Measurements from ENCODE around the gene ZNF398. TPM values are rescaled to one million over a fixed set of nuclear protein-coding genes. Genes with fewer than 3 reads are reported as not detected.

ZNF398 gene
- total RNA-seq, 3 donors from 2014 or later = 9.9 to 17.2 (median 10.9) TPM

DNA sequence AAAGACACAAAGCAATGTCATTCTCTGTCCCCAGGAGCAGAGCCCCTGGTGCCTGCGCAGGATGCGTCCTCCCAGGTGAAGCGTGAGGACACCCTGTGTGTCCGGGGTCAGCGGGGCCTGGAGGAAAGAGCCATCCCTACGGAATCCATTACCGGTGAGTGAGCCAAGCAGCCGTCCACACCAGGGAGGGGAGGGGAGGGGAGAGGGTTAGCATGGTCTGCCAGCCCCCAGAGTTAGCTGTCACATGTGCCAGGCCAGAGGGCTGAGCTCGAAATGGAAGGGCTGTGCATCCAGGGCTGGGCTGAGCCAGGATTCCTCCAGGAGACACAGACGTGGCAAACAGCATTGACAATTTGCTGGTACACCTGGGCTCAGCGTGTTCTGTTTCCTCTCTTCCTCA is 63.3 kb downstream of the ZNF398 start:
- TF ChIP-seq, protein P1, sequence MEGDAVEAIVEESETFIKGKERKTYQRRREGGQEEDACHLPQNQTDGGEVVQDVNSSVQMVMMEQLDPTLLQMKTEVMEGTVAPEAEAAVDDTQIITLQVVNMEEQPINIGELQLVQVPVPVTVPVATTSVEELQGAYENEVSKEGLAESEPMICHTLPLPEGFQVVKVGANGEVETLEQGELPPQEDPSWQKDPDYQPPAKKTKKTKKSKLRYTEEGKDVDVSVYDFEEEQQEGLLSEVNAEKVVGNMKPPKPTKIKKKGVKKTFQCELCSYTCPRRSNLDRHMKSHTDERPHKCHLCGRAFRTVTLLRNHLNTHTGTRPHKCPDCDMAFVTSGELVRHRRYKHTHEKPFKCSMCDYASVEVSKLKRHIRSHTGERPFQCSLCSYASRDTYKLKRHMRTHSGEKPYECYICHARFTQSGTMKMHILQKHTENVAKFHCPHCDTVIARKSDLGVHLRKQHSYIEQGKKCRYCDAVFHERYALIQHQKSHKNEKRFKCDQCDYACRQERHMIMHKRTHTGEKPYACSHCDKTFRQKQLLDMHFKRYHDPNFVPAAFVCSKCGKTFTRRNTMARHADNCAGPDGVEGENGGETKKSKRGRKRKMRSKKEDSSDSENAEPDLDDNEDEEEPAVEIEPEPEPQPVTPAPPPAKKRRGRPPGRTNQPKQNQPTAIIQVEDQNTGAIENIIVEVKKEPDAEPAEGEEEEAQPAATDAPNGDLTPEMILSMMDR (IDR thresholded peaks at IDR 0.05) = no peak
- no peak overlapping the region for H3K4me3 ChIP-seq
- intact Hi-C loops (cut with DNase I, micrococcal nuclease) = no loop called here
- H3K9me3 ChIP-seq = no peaks in the 10 kb centered on the region
- H3K4me1 ChIP-seq (ENCODE audit: low read depth) = peaks cover 5% of the 10 kb centered on the region
- DNase-seq (no peak), ATAC-seq (no peak)
- peaks cover 22% of the 10 kb centered on the region for H3K36me3 ChIP-seq (ENCODE audit: low read depth)

- TF ChIP-seq, protein P1 (IDR thresholded peaks at IDR 0.05) = no peak
- H3K4me1 ChIP-seq (ENCODE audit: low read depth) = no peaks in the 10 kb centered on the region
- no peak overlapping the region for H3K4me3 ChIP-seq
- DNase-seq (no peak), ATAC-seq (no peak)
- intact Hi-C loops (cut with DNase I, micrococcal nuclease) = no loop called here
- peaks cover 22% of the 10 kb centered on the region for H3K36me3 ChIP-seq (ENCODE audit: low read depth)
- H3K9me3 ChIP-seq = no peaks in the 10 kb centered on the region
Observed at GRCh38 chr7:149214020-149214720, 66.9 kb downstream of the ZNF398 start.

DNA sequence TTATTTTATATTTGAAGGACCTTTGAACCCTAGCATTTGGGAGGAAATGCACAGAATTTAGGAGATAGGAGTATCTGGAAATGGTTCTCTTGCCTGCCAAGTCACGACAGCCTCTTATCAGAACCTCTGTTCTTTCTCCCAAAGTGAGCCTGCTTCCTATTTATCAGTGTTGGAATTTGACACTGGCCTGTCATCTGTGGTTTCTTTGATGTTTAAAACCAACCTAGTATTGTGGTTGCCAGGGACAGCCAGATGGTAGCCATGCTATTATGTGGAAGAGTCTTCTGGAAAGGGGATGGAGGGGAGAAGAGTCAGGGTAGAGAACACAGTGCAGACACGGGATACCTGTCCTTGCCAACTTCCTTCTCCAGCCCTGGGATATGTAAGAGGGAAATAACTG is 69.1 kb downstream of the ZNF398 start:
- H3K4me1 ChIP-seq (ENCODE audit: low read depth) = no peaks in the 10 kb centered on the region
- no peaks in the 10 kb centered on the region for H3K9me3 ChIP-seq
- DNase-seq (no peak), ATAC-seq (no peak)
- intact Hi-C loops (cut with DNase I, micrococcal nuclease) = no loop called here
- peaks cover 13% of the 10 kb centered on the region for H3K36me3 ChIP-seq (ENCODE audit: low read depth)
- TF ChIP-seq, protein P1 (IDR thresholded peaks at IDR 0.05) = no peak
- no peak overlapping the region for H3K4me3 ChIP-seq

GRCh38 chr7:149217570-149217969 is 70.3 kb downstream of the ZNF398 start:
- TF ChIP-seq, protein P1 (IDR thresholded peaks at IDR 0.05) = no peak
- DNase-seq = no peak
- intact Hi-C loops (cut with DNase I, micrococcal nuclease) = no loop called here
- Histone ChIP-seq H3K36me3 (ENCODE audit: low read depth) (peaks cover 13% of the 10 kb centered on the region), H3K9me3 (no peaks in the 10 kb centered on the region), H3K4me1 (ENCODE audit: low read depth) (no peaks in the 10 kb centered on the region), H3K4me3 (no peak overlapping the region)
- ATAC-seq = no peak

- DNase-seq = no peak
- Histone ChIP-seq H3K36me3 (ENCODE audit: low read depth) (peaks cover 10% of the 10 kb centered on the region), H3K4me1 (ENCODE audit: low read depth) (no peaks in the 10 kb centered on the region), H3K4me3 (no peak overlapping the region), H3K9me3 (no peaks in the 10 kb centered on the region)
- intact Hi-C loops (cut with DNase I, micrococcal nuclease) = no loop called here
- TF ChIP-seq, protein P1 (IDR thresholded peaks at IDR 0.05) = no peak
- ATAC-seq = no peak
Observed at GRCh38 chr7:149218469-149219420, 71.5 kb downstream of the ZNF398 start.

Measured in mucosa of descending colon (tissue), 3 donors.